RWPE2 (cell line): ENCODE data around the gene MEIKIN.

Experiments
- ATAC-seq: fragments of 200-7000 bp; cut with Tn5 transposase; 3 replicates; pipeline ENCODE4 v1.9.1; 2021; ENCODE audit warnings: low read depth
- DNase-seq: peaks from one replicate; pipeline ENCODE4 v3.0.0-alpha.2; 2020; ENCODE audit warnings: low spot score
- H3K27ac ChIP-seq: fragments of 450-650 bp; 2 replicates; pipeline ENCODE4 v1.5.1; 2017; ENCODE audit warnings: mild to moderate bottlenecking; ENCODE audit not compliant: poor library complexity, severe bottlenecking
- H3K27me3 ChIP-seq: fragments of 250-450 bp; sonication (Bioruptor Pico); 2 replicates; pipeline ENCODE4 v1.5.1; 2021; ENCODE audit warnings: mild to moderate bottlenecking, moderate library complexity; ENCODE audit not compliant: insufficient read depth, poor library complexity, severe bottlenecking
- H3K36me3 ChIP-seq: fragments of 250-450 bp; sonication (Bioruptor Pico); 2 replicates; pipeline ENCODE4 v1.5.1; 2020; ENCODE audit warnings: low read depth, mild to moderate bottlenecking, moderate library complexity
- H3K4me1 ChIP-seq: fragments of 250-450 bp; sonication (Bioruptor Pico); 2 replicates; pipeline ENCODE4 v1.5.1; 2021; ENCODE audit warnings: mild to moderate bottlenecking, moderate library complexity; ENCODE audit not compliant: insufficient read depth, poor library complexity, severe bottlenecking
- H3K4me3 ChIP-seq: fragments of 250-450 bp; sonication (Bioruptor Pico); 2 replicates; pipeline ENCODE4 v1.5.1; 2021; ENCODE audit warnings: mild to moderate bottlenecking, moderate library complexity; ENCODE audit not compliant: severe bottlenecking
- H3K9me3 ChIP-seq: fragments of 250-450 bp; sonication (Bioruptor Pico); 2 replicates; pipeline ENCODE4 v1.5.1; 2021; ENCODE audit warnings: mild to moderate bottlenecking, moderate library complexity; ENCODE audit not compliant: severe bottlenecking
- TF ChIP-seq, protein P1 (sequence below): fragments of 450-650 bp; IDR thresholded peaks from one replicate; pipeline ENCODE4 v1.5.1; 2017; ENCODE audit warnings: mild to moderate bottlenecking, moderate library complexity; ENCODE audit not compliant: poor library complexity, severe bottlenecking

MEIKIN gene

DNA sequence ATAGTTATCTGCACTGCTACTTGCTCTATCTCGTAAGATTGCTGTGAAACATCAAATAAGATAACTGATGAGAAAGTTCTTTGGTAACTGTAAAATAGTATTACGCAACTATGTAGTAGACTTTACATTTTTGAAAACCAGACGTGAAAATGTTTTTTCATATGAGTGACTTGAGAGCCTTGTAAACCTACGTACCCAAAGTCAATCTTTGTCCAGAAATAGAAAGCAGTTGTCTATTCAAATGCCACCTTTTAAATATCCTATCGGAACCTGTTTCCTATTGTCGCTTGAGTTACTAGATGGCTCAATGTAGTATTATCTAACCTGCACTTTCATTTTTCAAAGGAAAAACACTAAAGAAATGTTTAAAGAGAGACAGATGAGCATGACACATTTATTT lies 150.2 kb downstream of the MEIKIN start:
- Histone ChIP-seq H3K9me3 (no peaks in the 10 kb centered on the region), H3K27ac (no peak overlapping the region), H3K4me3 (peak overlapping the region; percentile 91), H3K36me3 (peaks cover 11% of the 10 kb centered on the region), H3K27me3 (no peaks in the 10 kb centered on the region), H3K4me1 (peaks cover 8% of the 10 kb centered on the region)
- ATAC-seq = no peak
- TF ChIP-seq, protein P1, sequence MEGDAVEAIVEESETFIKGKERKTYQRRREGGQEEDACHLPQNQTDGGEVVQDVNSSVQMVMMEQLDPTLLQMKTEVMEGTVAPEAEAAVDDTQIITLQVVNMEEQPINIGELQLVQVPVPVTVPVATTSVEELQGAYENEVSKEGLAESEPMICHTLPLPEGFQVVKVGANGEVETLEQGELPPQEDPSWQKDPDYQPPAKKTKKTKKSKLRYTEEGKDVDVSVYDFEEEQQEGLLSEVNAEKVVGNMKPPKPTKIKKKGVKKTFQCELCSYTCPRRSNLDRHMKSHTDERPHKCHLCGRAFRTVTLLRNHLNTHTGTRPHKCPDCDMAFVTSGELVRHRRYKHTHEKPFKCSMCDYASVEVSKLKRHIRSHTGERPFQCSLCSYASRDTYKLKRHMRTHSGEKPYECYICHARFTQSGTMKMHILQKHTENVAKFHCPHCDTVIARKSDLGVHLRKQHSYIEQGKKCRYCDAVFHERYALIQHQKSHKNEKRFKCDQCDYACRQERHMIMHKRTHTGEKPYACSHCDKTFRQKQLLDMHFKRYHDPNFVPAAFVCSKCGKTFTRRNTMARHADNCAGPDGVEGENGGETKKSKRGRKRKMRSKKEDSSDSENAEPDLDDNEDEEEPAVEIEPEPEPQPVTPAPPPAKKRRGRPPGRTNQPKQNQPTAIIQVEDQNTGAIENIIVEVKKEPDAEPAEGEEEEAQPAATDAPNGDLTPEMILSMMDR = no peak
- no peak for DNase-seq

DNA sequence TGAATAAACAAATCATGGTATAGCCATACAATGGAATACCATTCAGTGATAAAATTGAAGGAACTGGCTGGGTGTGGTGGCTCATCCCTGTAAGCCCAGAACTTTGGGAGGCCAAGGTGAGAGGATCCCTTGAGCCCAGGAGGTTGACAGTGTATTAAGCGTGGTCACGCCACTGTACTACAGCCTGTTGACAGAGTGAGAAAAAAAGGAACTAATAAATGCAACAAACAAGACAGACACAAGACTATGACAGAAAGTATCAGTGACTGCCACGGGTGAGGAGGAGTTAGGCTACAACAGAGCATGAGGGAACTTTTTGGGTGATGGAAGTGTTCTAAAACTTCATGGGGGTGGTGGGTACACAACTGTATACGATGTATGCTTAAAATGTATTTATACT lies 150.9 kb downstream of the MEIKIN start:
- no peaks in the 10 kb centered on the region for H3K27me3 ChIP-seq
- ATAC-seq = no peak
- TF ChIP-seq, protein P1 = no peak
- no peaks in the 10 kb centered on the region for H3K9me3 ChIP-seq
- peaks cover 11% of the 10 kb centered on the region for H3K36me3 ChIP-seq
- no peak overlapping the region for H3K27ac ChIP-seq
- peaks cover 8% of the 10 kb centered on the region for H3K4me1 ChIP-seq
- DNase-seq = no peak
- H3K4me3 ChIP-seq = no peak overlapping the region

DNA sequence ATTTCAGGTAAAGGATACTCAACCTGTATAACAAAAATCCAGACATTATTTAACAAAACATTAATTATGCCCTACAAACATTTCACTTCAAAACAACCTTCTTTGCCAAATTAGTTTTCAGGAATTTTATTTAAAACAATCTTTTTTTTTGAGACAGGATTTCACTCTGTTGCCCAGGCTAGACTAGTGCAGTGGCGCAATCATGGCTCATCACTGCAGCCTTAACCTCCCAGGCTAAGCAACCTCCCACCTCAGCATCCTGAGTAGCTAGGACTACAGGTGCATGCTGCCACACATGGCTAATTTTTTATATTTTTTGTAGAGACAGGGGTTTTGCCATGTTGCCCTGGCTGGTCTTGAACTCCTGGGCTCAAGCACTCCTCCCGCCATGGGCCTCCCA lies 152.6 kb downstream of the MEIKIN start:
- Histone ChIP-seq H3K36me3 (peaks cover 11% of the 10 kb centered on the region), H3K27ac (no peak overlapping the region), H3K4me3 (no peak overlapping the region), H3K4me1 (peaks cover 7% of the 10 kb centered on the region), H3K9me3 (no peaks in the 10 kb centered on the region), H3K27me3 (no peaks in the 10 kb centered on the region)
- ATAC-seq (no peak), DNase-seq (no peak)
- TF ChIP-seq, protein P1 = no peak

DNA sequence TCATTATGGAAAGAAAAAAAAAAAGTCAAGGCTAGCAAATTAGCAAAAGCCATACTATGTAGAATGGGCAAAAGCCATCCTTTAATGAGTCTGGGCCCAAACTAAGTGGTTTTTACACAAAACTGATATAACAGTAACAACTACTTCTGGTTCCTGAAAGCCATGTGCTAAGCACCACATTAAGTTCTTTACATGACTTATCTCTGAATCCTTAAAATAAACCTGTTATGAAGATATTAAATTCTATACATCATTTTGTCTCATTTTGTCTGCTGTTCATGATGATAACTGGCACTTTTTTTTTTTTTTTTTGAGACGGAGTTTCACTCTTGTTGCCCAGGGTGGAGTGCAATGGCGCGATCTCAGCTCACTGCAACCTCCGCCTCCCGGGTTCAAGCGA lies 153.6 kb downstream of the MEIKIN start:
- Histone ChIP-seq H3K9me3 (no peaks in the 10 kb centered on the region), H3K27me3 (no peaks in the 10 kb centered on the region), H3K27ac (no peak overlapping the region), H3K36me3 (peaks cover 11% of the 10 kb centered on the region), H3K4me1 (peaks cover 5% of the 10 kb centered on the region), H3K4me3 (no peak overlapping the region)
- DNase-seq (no peak), ATAC-seq (no peak)
- TF ChIP-seq, protein P1 = no peak

DNA sequence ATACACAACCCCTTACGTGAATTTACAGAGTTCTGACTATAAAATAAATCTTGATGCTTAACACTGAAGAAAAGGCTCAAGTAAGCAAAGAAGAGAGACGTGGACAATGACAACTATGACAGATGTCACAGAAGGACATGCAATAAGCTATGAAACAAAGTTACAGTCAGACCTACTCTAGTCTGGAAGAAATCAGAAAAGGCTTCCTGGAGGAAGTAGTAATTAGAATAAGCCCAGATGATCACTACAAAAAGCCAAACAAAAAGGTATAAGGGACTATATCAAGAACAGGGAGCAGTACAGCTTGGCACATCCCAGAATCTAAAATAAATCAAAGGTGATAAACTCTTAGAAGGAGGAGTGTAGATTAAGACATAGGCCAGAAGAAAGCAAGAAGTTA lies 154.9 kb downstream of the MEIKIN start:
- H3K4me1 ChIP-seq = peaks cover 5% of the 10 kb centered on the region
- no peak overlapping the region for H3K4me3 ChIP-seq
- ATAC-seq (no peak), DNase-seq (no peak)
- H3K27me3 ChIP-seq = no peaks in the 10 kb centered on the region
- TF ChIP-seq, protein P1 = no peak
- H3K36me3 ChIP-seq = peaks cover 11% of the 10 kb centered on the region
- no peaks in the 10 kb centered on the region for H3K9me3 ChIP-seq
- no peak overlapping the region for H3K27ac ChIP-seq
